HEK293 (cell line): ENCODE data around the gene ARF3.

Source experiments
- SALL2 ChIP-seq: fragments of 450-650 bp; formaldehyde crosslinking; IDR thresholded peaks from 2 replicates; pipeline ENCODE4 v1.5.0; 2017; ENCODE audit warnings: missing biosample characterization, mild to moderate bottlenecking, missing genetic modification characterization, borderline replicate concordance
- ZNF184 ChIP-seq: fragments of 450-650 bp; IDR thresholded peaks from 2 replicates; pipeline ENCODE4 v1.5.1; 2018; ENCODE audit warnings: missing biosample characterization, mild to moderate bottlenecking, missing genetic modification characterization
- TF ChIP-seq, protein P1 (sequence below): fragments of 450-650 bp; formaldehyde crosslinking; IDR thresholded peaks from 2 replicates; pipeline ENCODE4 v1.5.1; 2016; ENCODE audit warnings: missing biosample characterization, missing genetic modification characterization

DNA sequence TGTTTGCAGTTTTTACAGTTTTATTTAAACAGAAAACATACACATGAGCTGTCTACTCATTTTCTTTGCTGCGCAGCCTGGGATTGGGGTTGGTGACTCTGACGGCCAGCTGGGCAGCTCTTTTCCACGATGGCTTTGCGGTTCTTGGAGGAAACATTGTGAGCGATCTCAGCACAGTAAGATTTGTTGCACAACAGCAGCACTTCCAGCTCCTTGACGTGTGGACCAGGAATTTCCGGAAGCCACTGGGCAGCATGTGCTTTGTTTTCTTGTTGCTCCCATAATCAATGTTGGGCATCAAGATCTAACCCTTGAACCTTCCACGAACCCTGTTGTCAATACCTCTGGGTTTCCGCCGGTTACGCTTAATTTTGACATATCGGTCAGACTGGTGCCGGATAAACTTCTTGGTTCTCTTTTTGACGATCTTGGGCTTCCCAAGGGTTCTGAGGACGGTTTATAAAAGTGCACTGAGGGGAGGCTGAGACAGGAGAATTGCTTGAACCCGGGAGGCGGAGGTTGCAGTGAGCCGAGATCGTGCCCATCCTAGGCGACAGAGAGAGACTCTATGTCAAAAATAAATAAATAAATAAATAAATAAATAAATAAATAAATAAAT, 53.8 kb downstream of the ARF3 start:
- TF ChIP-seq ZNF184 (tag by site-specific recombination): no peak
- TF ChIP-seq, protein P1, sequence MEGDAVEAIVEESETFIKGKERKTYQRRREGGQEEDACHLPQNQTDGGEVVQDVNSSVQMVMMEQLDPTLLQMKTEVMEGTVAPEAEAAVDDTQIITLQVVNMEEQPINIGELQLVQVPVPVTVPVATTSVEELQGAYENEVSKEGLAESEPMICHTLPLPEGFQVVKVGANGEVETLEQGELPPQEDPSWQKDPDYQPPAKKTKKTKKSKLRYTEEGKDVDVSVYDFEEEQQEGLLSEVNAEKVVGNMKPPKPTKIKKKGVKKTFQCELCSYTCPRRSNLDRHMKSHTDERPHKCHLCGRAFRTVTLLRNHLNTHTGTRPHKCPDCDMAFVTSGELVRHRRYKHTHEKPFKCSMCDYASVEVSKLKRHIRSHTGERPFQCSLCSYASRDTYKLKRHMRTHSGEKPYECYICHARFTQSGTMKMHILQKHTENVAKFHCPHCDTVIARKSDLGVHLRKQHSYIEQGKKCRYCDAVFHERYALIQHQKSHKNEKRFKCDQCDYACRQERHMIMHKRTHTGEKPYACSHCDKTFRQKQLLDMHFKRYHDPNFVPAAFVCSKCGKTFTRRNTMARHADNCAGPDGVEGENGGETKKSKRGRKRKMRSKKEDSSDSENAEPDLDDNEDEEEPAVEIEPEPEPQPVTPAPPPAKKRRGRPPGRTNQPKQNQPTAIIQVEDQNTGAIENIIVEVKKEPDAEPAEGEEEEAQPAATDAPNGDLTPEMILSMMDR (tag by site-specific recombination): no peak
- no peak for TF ChIP-seq SALL2 (tag by site-specific recombination)
